Panc1 (cell line): ENCODE results near the gene PIGR. TPM values are rescaled to one million over a fixed set of nuclear protein-coding genes. Genes with fewer than 3 reads are reported as not detected.

Experiments used
- ATAC-seq: fragments of 200-7000 bp; cut with Tn5 transposase; 2 replicates; pipeline ENCODE4 v1.9.1; 2020; ENCODE audit warnings: mild to moderate bottlenecking, moderate library complexity
- BruUV-seq: library from RNA; stranded (reverse); fragments of 400-500 nt; replicated peaks from 2 replicates; lab custom pipeline; 2021; lab: Mats Ljungman, UMichigan
- CTCF ChIA-PET: fragments of 300-600 bp; sonication (Branson Sonifier 250); formaldehyde crosslinking; loops from one replicate; lab custom pipeline; 2022; ENCODE audit warnings: antibody characterized with exemption; lab: Charles Lee
- POLR2A ChIA-PET: fragments of 300-600 bp; sonication (Branson Sonifier 250); formaldehyde crosslinking; loops from one replicate; lab custom pipeline; 2022; ENCODE audit warnings: antibody characterized with exemption; lab: Charles Lee
- DNase-seq: peaks from one replicate; pipeline ENCODE4 v3.0.0-alpha.2; 2010; ENCODE audit warnings: low read depth, low spot score
- H3K27ac ChIP-seq: 2 replicates; pipeline ENCODE4 v1.5.1; 2011; ENCODE audit warnings: mild to moderate bottlenecking, low read length, inconsistent platforms
- H3K27me3 ChIP-seq: fragments of 200-500 bp; sonication (Bioruptor generic); 2 replicates; pipeline ENCODE4 v1.6.0; 2014; ENCODE audit warnings: low read length, inconsistent platforms; ENCODE audit not compliant: control insufficient read depth, insufficient read depth
- H3K36me3 ChIP-seq: fragments of 200-500 bp; sonication (Bioruptor generic); 2 replicates; pipeline ENCODE4 v1.5.1; 2014; ENCODE audit warnings: inconsistent platforms, mild to moderate bottlenecking, low read length, moderate library complexity; ENCODE audit not compliant: control insufficient read depth, insufficient read depth
- H3K4me1 ChIP-seq: 2 replicates; pipeline ENCODE4 v1.5.1; 2011; ENCODE audit warnings: inconsistent platforms, mild to moderate bottlenecking, low read length, moderate library complexity; ENCODE audit not compliant: control insufficient read depth, insufficient read depth
- H3K4me3 ChIP-seq, 2 experiments: 2 replicates each; pipeline ENCODE4 v1.5.1; 2011 to 2012; ENCODE audit warnings: low read depth in 2 of 2, low read length in 2 of 2, mild to moderate bottlenecking in 2 of 2, inconsistent platforms in 1 of 2, moderate library complexity in 1 of 2
- H3K9me3 ChIP-seq: fragments of 200-500 bp; sonication (Bioruptor generic); 2 replicates; pipeline ENCODE4 v1.5.1; 2014; ENCODE audit warnings: low read depth, mild to moderate bottlenecking, inconsistent platforms, low read length, moderate library complexity; ENCODE audit not compliant: control insufficient read depth, insufficient read depth
- POLR2AphosphoS5 ChIP-seq: IDR thresholded peaks from 2 replicates; pipeline ENCODE4 v1.6.1; 2012; ENCODE audit warnings: mild to moderate bottlenecking, low read depth, low read length, moderate library complexity
- SIN3A ChIP-seq: IDR thresholded peaks from 2 replicates; pipeline ENCODE4 v1.6.1; 2012; ENCODE audit warnings: low read depth, mild to moderate bottlenecking, low read length, moderate library complexity, borderline replicate concordance; ENCODE audit not compliant: insufficient read depth
- TCF7L2 ChIP-seq: IDR thresholded peaks from 2 replicates; pipeline ENCODE4 v1.6.1; 2011; ENCODE audit warnings: mild to moderate bottlenecking, low read depth, low read length, inconsistent platforms
- in situ Hi-C: cut with HindIII; loops from 2 replicates; pipeline ENCODE4 v1.10.0; 2016; ENCODE audit warnings: low sequenced_read_pairs, low pct_unique_long_range_greater_than_20kb
- intact Hi-C: fragments of 100-400 bp; cut with micrococcal nuclease; formaldehyde crosslinking; loops from one replicate; pipeline ENCODE4 v1.10.0; 2022; ENCODE audit not compliant: unreplicated experiment
- total RNA-seq: library from RNA; stranded (reverse); gene quantifications from one replicate; pipeline ENCODE4 v1.2.1, GENCODE V29; 2021; ENCODE audit not compliant: unreplicated experiment
- TF ChIP-seq, protein P1 (sequence below): fragments of 450-650 bp; IDR thresholded peaks from 2 replicates; pipeline ENCODE4 v1.5.1; 2017; ENCODE audit warnings: mild to moderate bottlenecking
- TF ChIP-seq, protein P2 (sequence below), 2 experiments: IDR thresholded peaks; 2 replicates each; pipeline ENCODE4 v1.6.1; 2011 to 2012; ENCODE audit warnings: low read depth in 2 of 2, control low read depth in 1 of 2, low read length in 1 of 2, mild to moderate bottlenecking in 1 of 2, moderate library complexity in 1 of 2; ENCODE audit not compliant: insufficient read depth in 1 of 2

The PIGR gene
- total RNA-seq, 1 experiment from 2014 or later, result 1.4 TPM

DNA sequence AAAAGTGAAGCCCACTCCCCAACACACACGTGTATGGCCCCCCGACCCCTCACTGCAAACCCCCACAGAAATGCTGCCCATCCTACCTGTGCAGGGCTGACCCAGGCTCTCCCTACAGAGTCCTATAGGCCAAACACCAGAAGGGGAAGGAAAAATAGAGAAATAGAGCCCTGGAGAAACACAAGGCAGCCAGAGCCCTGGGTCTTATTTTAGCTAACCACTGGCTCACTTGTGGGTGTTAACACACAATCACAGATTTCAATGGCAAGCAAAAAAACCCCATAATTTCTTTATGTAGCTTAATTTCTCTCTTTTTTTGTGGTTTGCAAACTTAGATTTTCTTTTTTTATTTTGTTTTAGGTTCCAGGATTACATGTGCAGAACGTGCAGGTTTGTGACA lies 989 bp upstream of the PIGR start:
- in situ Hi-C loops (no loop called here), intact Hi-C loops (no loop called here)
- H3K4me1 ChIP-seq, result no peaks in the 10 kb centered on the region
- POLR2A ChIA-PET, result no interaction called here
- H3K27ac ChIP-seq, result no peak overlapping the region
- no peaks in the 10 kb centered on the region for H3K9me3 ChIP-seq
- CTCF ChIA-PET, result no interaction called here
- DNase-seq, result no peak
- no peaks in the 10 kb centered on the region for H3K36me3 ChIP-seq
- BruUV-seq, result no TSS peak
- H3K27me3 ChIP-seq, result peaks cover 4% of the 10 kb centered on the region; the same call in 1 of the 2 replicates
- ATAC-seq, result no peak
- H3K4me3 ChIP-seq, result no peak overlapping the region
- TF ChIP-seq TCF7L2, result no peak
- TF ChIP-seq, protein P1, sequence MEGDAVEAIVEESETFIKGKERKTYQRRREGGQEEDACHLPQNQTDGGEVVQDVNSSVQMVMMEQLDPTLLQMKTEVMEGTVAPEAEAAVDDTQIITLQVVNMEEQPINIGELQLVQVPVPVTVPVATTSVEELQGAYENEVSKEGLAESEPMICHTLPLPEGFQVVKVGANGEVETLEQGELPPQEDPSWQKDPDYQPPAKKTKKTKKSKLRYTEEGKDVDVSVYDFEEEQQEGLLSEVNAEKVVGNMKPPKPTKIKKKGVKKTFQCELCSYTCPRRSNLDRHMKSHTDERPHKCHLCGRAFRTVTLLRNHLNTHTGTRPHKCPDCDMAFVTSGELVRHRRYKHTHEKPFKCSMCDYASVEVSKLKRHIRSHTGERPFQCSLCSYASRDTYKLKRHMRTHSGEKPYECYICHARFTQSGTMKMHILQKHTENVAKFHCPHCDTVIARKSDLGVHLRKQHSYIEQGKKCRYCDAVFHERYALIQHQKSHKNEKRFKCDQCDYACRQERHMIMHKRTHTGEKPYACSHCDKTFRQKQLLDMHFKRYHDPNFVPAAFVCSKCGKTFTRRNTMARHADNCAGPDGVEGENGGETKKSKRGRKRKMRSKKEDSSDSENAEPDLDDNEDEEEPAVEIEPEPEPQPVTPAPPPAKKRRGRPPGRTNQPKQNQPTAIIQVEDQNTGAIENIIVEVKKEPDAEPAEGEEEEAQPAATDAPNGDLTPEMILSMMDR, result no peak
- TF ChIP-seq POLR2AphosphoS5, result no peak
- TF ChIP-seq, protein P2, sequence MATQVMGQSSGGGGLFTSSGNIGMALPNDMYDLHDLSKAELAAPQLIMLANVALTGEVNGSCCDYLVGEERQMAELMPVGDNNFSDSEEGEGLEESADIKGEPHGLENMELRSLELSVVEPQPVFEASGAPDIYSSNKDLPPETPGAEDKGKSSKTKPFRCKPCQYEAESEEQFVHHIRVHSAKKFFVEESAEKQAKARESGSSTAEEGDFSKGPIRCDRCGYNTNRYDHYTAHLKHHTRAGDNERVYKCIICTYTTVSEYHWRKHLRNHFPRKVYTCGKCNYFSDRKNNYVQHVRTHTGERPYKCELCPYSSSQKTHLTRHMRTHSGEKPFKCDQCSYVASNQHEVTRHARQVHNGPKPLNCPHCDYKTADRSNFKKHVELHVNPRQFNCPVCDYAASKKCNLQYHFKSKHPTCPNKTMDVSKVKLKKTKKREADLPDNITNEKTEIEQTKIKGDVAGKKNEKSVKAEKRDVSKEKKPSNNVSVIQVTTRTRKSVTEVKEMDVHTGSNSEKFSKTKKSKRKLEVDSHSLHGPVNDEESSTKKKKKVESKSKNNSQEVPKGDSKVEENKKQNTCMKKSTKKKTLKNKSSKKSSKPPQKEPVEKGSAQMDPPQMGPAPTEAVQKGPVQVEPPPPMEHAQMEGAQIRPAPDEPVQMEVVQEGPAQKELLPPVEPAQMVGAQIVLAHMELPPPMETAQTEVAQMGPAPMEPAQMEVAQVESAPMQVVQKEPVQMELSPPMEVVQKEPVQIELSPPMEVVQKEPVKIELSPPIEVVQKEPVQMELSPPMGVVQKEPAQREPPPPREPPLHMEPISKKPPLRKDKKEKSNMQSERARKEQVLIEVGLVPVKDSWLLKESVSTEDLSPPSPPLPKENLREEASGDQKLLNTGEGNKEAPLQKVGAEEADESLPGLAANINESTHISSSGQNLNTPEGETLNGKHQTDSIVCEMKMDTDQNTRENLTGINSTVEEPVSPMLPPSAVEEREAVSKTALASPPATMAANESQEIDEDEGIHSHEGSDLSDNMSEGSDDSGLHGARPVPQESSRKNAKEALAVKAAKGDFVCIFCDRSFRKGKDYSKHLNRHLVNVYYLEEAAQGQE (IDR thresholded peaks at IDR 0.05; ENCODE audit: insufficient read depth in 1 of 2, low read depth in 2 of 2, low read length in 1 of 2), result no peak
- TF ChIP-seq SIN3A, result no peak

DNA sequence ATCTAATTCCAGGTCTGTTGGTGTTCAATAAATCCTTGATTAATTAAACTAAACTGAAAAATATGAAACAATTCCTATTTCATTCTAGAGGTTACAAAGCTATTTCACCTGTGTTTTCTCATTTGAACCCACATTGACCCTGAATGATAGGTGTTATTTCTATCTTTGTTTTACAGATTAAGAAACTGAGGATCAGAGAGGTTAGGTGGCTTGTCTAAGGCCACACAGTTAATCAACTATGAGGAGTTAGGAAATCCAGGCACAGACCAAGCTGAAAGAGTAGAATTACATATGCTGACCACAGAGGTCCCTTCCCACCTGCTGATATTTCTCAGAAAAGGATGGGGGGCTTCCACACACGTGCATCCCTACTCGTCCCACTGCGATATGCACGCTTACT lies 487 bp downstream of the PIGR start:
- POLR2A ChIA-PET, result no interaction called here

More for the DNA sequence above, 487 bp downstream of the PIGR start:
- intact Hi-C loops (no loop called here), in situ Hi-C loops (no loop called here)
- TF ChIP-seq POLR2AphosphoS5, result no peak
- TF ChIP-seq TCF7L2, result no peak
- TF ChIP-seq SIN3A, result no peak
- TF ChIP-seq, protein P1, result no peak
- TF ChIP-seq, protein P2 (IDR thresholded peaks at IDR 0.05; ENCODE audit: insufficient read depth in 1 of 2, low read depth in 2 of 2, low read length in 1 of 2), result no peak
- no TSS peak for BruUV-seq
- ATAC-seq, result no peak
- H3K4me1 ChIP-seq, result no peaks in the 10 kb centered on the region
- H3K27ac ChIP-seq, result no peak overlapping the region
- peaks cover 4% of the 10 kb centered on the region; the same call in 1 of the 2 replicates for H3K27me3 ChIP-seq
- CTCF ChIA-PET, result no interaction called here
- H3K9me3 ChIP-seq, result no peaks in the 10 kb centered on the region
- DNase-seq, result no peak
- no peak overlapping the region for H3K4me3 ChIP-seq
- no peaks in the 10 kb centered on the region for H3K36me3 ChIP-seq
